Endothelial cell of umbilical vein (primary cell): Measurements from ENCODE around the gene NLE1. TPM values are rescaled to one million over a fixed set of nuclear protein-coding genes. Genes with fewer than 3 reads are reported as not detected.

Source experiments
- BruUV-seq: library from RNA; stranded (reverse); fragments of 400-500 nt; replicated peaks from 2 replicates; lab custom pipeline; 2021; lab: Mats Ljungman, UMichigan
- CTCF ChIA-PET: fragments of 300-600, 350-600 bp; sonication (Branson Sonifier 250); formaldehyde crosslinking; loops from one replicate; lab custom pipeline; 2021; ENCODE audit warnings: antibody characterized with exemption, inconsistent platforms; lab: Charles Lee
- POLR2A ChIA-PET: fragments of 300-600, 350-600 bp; sonication (Branson Sonifier 250); formaldehyde crosslinking; loops from one replicate; lab custom pipeline; 2021; ENCODE audit warnings: antibody characterized with exemption, inconsistent platforms; lab: Charles Lee
- DNase-seq: peaks from one replicate; pipeline ENCODE4 v3.0.0-alpha.2; 2011; ENCODE audit warnings: low read depth, low spot score
- FAIRE-seq: peaks from 2 replicates; lab custom pipeline; 2011; peaks lifted over from hg19 to GRCh38; lab: Jason Lieb, UNC
- H2AFZ ChIP-seq: 2 replicates; pipeline ENCODE4 v1.6.0; 2012; ENCODE audit warnings: low read depth, low read length, control low read depth, inconsistent platforms
- H3K27ac ChIP-seq: 2 replicates; pipeline ENCODE4 v1.5.1; 2011; ENCODE audit warnings: low read depth, mild to moderate bottlenecking, control low read depth, low read length, moderate library complexity; ENCODE audit not compliant: insufficient read depth
- H3K27me3 ChIP-seq, 2 experiments: 2 replicates each; pipeline versions ENCODE4 v1.6.0 to v1.6.1; 2011; ENCODE audit warnings: low read length in 2 of 2, mixed read lengths in 1 of 2; ENCODE audit not compliant: control insufficient read depth in 2 of 2, insufficient read depth in 2 of 2
- H3K36me3 ChIP-seq, 2 experiments: 2 replicates in 1 of 2; 3 replicates in 1 of 2; pipeline ENCODE4 v1.5.1; 2011; ENCODE audit warnings: low read length in 2 of 2, mild to moderate bottlenecking in 1 of 2, moderate library complexity in 1 of 2; ENCODE audit not compliant: control insufficient read depth in 2 of 2, insufficient read depth in 2 of 2; ENCODE audit errors: extremely low read depth in 1 of 2
- H3K4me1 ChIP-seq: 3 replicates; pipeline ENCODE4 v1.5.1; 2011; ENCODE audit warnings: mild to moderate bottlenecking, low read length; ENCODE audit not compliant: control insufficient read depth, insufficient read depth; ENCODE audit errors: extremely low read depth
- H3K4me2 ChIP-seq: 2 replicates; pipeline ENCODE4 v1.6.1; 2011; ENCODE audit warnings: low read length, control low read depth, mixed read lengths; ENCODE audit not compliant: insufficient read depth
- H3K4me3 ChIP-seq, 3 experiments: fragments of 200-600 bp in 1 of 3; sonication (generic), shearing (Covaris generic) in 1 of 3; replicated peaks in 1 of 3; 2 replicates each; pipeline ENCODE4 v1.5.1; 2011 to 2016; ENCODE audit warnings: control low read depth in 3 of 3, low read length in 3 of 3, mild to moderate bottlenecking in 2 of 3, inconsistent platforms in 1 of 3, low read depth in 1 of 3, moderate library complexity in 1 of 3; ENCODE audit not compliant: insufficient read depth in 1 of 3
- H3K79me2 ChIP-seq: 2 replicates; pipeline ENCODE4 v1.6.0; 2012; ENCODE audit warnings: low read length, inconsistent platforms; ENCODE audit not compliant: control insufficient read depth, insufficient read depth
- H3K9ac ChIP-seq: replicated peaks from 2 replicates; pipeline ENCODE3; 2011; ENCODE audit warnings: low read length, control low read depth; ENCODE audit not compliant: insufficient read depth; ENCODE audit errors: extremely low read depth
- H3K9me1 ChIP-seq: replicated peaks from 3 replicates; pipeline ENCODE4 v1.6.0; 2011; ENCODE audit warnings: mild to moderate bottlenecking, low read length; ENCODE audit not compliant: control insufficient read depth, insufficient read depth; ENCODE audit errors: extremely low read depth
- H3K9me3 ChIP-seq: replicated peaks from 2 replicates; pipeline ENCODE4 v1.5.1; 2012; ENCODE audit warnings: low read length, inconsistent platforms; ENCODE audit not compliant: control insufficient read depth, insufficient read depth
- H4K20me1 ChIP-seq: replicated peaks from 2 replicates; pipeline ENCODE3; 2011; ENCODE audit warnings: mild to moderate bottlenecking, low read length; ENCODE audit not compliant: control insufficient read depth, insufficient read depth; ENCODE audit errors: extremely low read depth
- CTCF ChIP-seq, 2 donors: IDR thresholded peaks; 1 replicate in 1 of 2; 2 replicates in 1 of 2; pipeline ENCODE4 v1.5.1; 2011; ENCODE audit warnings: low read length in 2 of 2, mild to moderate bottlenecking in 2 of 2, moderate library complexity in 2 of 2, control low read depth in 1 of 2, inconsistent platforms in 1 of 2, low read depth in 1 of 2; ENCODE audit not compliant: insufficient read depth in 1 of 2; ENCODE audit errors: extremely low read depth in 1 of 2
- EZH2 ChIP-seq: IDR thresholded peaks from 2 replicates; pipeline ENCODE4 v1.6.1; 2012; ENCODE audit warnings: borderline replicate concordance, low read depth, mild to moderate bottlenecking, moderate library complexity, low read length, inconsistent platforms; ENCODE audit not compliant: severe bottlenecking
- FOS ChIP-seq: IDR thresholded peaks from 2 replicates; pipeline ENCODE4 v1.6.1; 2011; ENCODE audit warnings: mild to moderate bottlenecking, low read length, moderate library complexity, borderline replicate concordance; ENCODE audit not compliant: insufficient read depth
- JUN ChIP-seq: IDR thresholded peaks from 2 replicates; pipeline ENCODE4 v1.6.1; 2011; ENCODE audit warnings: borderline replicate concordance, low read depth; ENCODE audit not compliant: insufficient read length, insufficient read depth
- MAX ChIP-seq: IDR thresholded peaks from 2 replicates; pipeline ENCODE4 v1.6.1; 2011; ENCODE audit not compliant: insufficient read depth, insufficient read length
- MYC ChIP-seq: IDR thresholded peaks from one replicate; pipeline ENCODE4 v1.6.1; 2011; ENCODE audit warnings: mild to moderate bottlenecking, low read depth, low read length
- POLR2A ChIP-seq: IDR thresholded peaks from 2 replicates; pipeline ENCODE4 v1.6.1; 2012; ENCODE audit warnings: low read depth, mild to moderate bottlenecking, control low read depth, low read length
- POLR2AphosphoS5 ChIP-seq: IDR thresholded peaks from 2 replicates; pipeline ENCODE4 v1.6.1; 2012; ENCODE audit warnings: low read depth, mild to moderate bottlenecking, control low read depth, low read length, moderate library complexity; ENCODE audit not compliant: insufficient read depth
- dilution Hi-C: fragments of 300-500 bp; cut with MboI; formaldehyde crosslinking; loops from one replicate; pipeline ENCODE4 v1.15.0; 2019; ENCODE audit warnings: low sequenced_read_pairs; ENCODE audit not compliant: extremely low pct_ligation_motif_present
- intact Hi-C: fragments of 100-400 bp; cut with micrococcal nuclease; formaldehyde crosslinking; loops from one replicate; pipeline ENCODE4 v1.10.0; 2022
- polyA plus RNA-seq, 4 experiments: library from polyadenylated mRNA; depleted of rRNA in 3 of 4; stranded (reverse) in 3 of 4; unstranded in 1 of 4; fragments of >200 nt; gene quantifications; 2 replicates each; pipeline versions ENCODE4 v1.2.1 to v1.2.3, GENCODE V29; 2011 to 2012; ENCODE audit warnings: missing spikeins in 1 of 4
- total RNA-seq: library from RNA; stranded (reverse); gene quantifications from 2 replicates; pipeline ENCODE4 v1.2.3, GENCODE V29; 2021

NLE1 gene
- total and polyA plus RNA-seq, 2 donors (not counting 3 experiments of a cell fraction or from before 2014, with no cell fraction given) = 19.1 to 22.8 TPM

- no TSS peak for BruUV-seq
- H3K27me3 ChIP-seq = peaks cover 0 to 2% of the 10 kb centered on the region in 2 experiments
These were observed 24.9 kb upstream of the NLE1 start for GRCh38 chr17:35167046-35167445.

GRCh38 chr17:35166526-35166925, 24.4 kb upstream of the NLE1 start:
- FAIRE-seq (no peak), DNase-seq (no peak)
- no peaks in the 10 kb centered on the region for H4K20me1 ChIP-seq
- H3K4me3 ChIP-seq = no peak overlapping the region
- no peaks in the 10 kb centered on the region for H3K9me3 ChIP-seq
- no peak for TF ChIP-seq CTCF (IDR thresholded peaks at IDR 0.05; ENCODE audit: extremely low read depth in 1 of 2, insufficient read depth in 1 of 2, low read depth in 1 of 2, low read length in 2 of 2)
- TF ChIP-seq POLR2AphosphoS5 = no peak
- TF ChIP-seq POLR2A = no peak
- TF ChIP-seq MYC = no peak
- TF ChIP-seq MAX = no peak
- TF ChIP-seq FOS = no peak
- TF ChIP-seq EZH2 = no peak
- no peak for TF ChIP-seq JUN
- BruUV-seq = no TSS peak
- no peak overlapping the region for H3K27ac ChIP-seq
- no peak overlapping the region for H3K4me2 ChIP-seq
- H3K9ac ChIP-seq = no peak overlapping the region
- H2AFZ ChIP-seq = no peak overlapping the region
- no peaks in the 10 kb centered on the region for H3K4me1 ChIP-seq
- ChIA-PET CTCF (interaction anchor here (1.3 to 3.9 kb wide), 3 partner anchors 146 to 581 kb away, joined by 3 to 15 read pairs (median 7); no protein-coding TSS in a partner anchor), POLR2A (no interaction called here)
- intact Hi-C loops (no loop called here), dilution Hi-C loops (no loop called here)
- H3K27me3 ChIP-seq = peaks cover 0 to 2% of the 10 kb centered on the region in 2 experiments
- no peaks in the 10 kb centered on the region for H3K9me1 ChIP-seq
- no peaks in the 10 kb centered on the region for H3K36me3 ChIP-seq
- H3K79me2 ChIP-seq = no peaks in the 10 kb centered on the region

More at GRCh38 chr17:35167046-35167445, 24.9 kb upstream of the NLE1 start:
- Histone ChIP-seq H4K20me1 (no peaks in the 10 kb centered on the region), H3K4me2 (no peak overlapping the region), H3K4me1 (no peaks in the 10 kb centered on the region), H3K36me3 (no peaks in the 10 kb centered on the region), H3K79me2 (no peaks in the 10 kb centered on the region), H2AFZ (no peak overlapping the region), H3K9me1 (no peaks in the 10 kb centered on the region), H3K4me3 (no peak overlapping the region), H3K9me3 (no peaks in the 10 kb centered on the region), H3K27ac (no peak overlapping the region), H3K9ac (no peak overlapping the region)
- ChIA-PET CTCF (interaction anchor here (0.7 to 5.9 kb wide), 3 partner anchors 9 to 368 kb away, joined by 3 to 186 read pairs (median 7); partner anchors contain the start of gene SLFN12L), POLR2A (interaction anchor here (0.7 kb wide), 1 partner anchor 29 kb away, joined by 8 read pairs; no protein-coding TSS in a partner anchor)
- no peak for FAIRE-seq
- intact Hi-C loops (no loop called here), dilution Hi-C loops (no loop called here)
- no peak for TF ChIP-seq MYC
- no peak for TF ChIP-seq MAX
- no peak for TF ChIP-seq EZH2
- no peak for DNase-seq
